ENCODE measurements around the gene FLVCR2.

DNA sequence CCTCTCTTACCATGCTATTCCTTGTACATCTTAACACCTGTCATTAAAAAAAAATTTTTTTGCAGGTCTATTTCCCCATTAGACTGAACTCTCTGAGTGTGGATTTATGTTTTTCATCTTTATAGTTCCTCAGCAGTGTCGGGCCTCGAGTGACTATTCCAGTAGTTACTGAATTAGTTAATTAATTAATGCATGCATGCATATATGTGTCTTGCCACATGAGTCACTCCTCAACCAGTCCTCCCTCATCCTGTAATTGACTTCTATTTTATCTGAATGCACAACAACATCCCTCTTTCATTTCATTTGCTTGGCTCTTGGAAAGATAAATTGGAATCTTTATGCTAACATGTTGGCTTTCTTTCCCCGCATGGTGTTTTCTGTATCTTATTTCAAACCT, 46.6 kb downstream of the FLVCR2 start:
- TF ChIP-seq, protein P1, sequence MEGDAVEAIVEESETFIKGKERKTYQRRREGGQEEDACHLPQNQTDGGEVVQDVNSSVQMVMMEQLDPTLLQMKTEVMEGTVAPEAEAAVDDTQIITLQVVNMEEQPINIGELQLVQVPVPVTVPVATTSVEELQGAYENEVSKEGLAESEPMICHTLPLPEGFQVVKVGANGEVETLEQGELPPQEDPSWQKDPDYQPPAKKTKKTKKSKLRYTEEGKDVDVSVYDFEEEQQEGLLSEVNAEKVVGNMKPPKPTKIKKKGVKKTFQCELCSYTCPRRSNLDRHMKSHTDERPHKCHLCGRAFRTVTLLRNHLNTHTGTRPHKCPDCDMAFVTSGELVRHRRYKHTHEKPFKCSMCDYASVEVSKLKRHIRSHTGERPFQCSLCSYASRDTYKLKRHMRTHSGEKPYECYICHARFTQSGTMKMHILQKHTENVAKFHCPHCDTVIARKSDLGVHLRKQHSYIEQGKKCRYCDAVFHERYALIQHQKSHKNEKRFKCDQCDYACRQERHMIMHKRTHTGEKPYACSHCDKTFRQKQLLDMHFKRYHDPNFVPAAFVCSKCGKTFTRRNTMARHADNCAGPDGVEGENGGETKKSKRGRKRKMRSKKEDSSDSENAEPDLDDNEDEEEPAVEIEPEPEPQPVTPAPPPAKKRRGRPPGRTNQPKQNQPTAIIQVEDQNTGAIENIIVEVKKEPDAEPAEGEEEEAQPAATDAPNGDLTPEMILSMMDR (IDR thresholded peaks at IDR 0.05; ENCODE audit: low read depth, low read length, poor library complexity, severe bottlenecking), result no peak
- TF ChIP-seq EZH2phosphoT487 (IDR thresholded peaks at IDR 0.05; ENCODE audit: borderline replicate concordance, low read length), result no peak

All from DOHH2 (cell line).